HG02759 (cell line): Measurements from ENCODE around the gene SIRT3.
A peak's percentile ranks its signal among the peaks of the same experiment; 100 is the strongest.
"Not testable (repeated sequence)": the region's sequence is repeated elsewhere in the genome, so short reads cannot be mapped to it uniquely, and the experiment has no call there.

ENCODE experiments used
- ATAC-seq: cut with Tn5 transposase; IDR thresholded peaks from one replicate; pipeline ENCODE4 v1.9.1; 2021; ENCODE audit warnings: mild to moderate bottlenecking, moderate library complexity; ENCODE audit not compliant: unreplicated experiment

SIRT3 gene

DNA sequence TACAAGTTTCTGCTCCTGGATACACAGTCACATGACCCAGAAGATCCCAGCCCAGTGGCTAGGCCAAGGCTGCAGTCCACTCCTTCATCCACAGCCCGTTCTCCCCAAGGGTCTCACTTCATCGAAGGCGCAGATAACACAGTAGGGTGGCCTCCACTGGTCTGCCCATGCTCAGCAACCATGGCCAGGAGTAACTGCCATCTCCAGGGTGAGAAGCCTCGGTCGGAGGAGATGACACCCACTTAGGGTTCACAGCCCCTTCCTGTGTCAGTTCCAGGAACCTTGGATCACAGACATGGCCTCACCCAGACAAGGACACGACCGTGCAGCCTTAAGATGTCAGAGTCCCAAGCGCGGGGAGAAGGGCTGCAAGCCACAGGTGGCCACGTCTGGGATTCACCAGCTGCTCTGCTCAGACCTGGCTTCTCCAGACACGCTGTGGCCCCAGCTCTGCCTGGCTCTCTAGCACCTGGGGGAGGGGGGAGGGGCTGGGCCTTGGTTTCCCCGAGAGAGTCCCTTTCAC lies 31.5 kb downstream of the SIRT3 start:
- no peak for ATAC-seq

- no peak for ATAC-seq
Measured at GRCh38 chr11:203945-204586, 32.1 kb downstream of the SIRT3 start.

- no peak for ATAC-seq
Measured at GRCh38 chr11:203056-203944, 32.8 kb downstream of the SIRT3 start.

DNA sequence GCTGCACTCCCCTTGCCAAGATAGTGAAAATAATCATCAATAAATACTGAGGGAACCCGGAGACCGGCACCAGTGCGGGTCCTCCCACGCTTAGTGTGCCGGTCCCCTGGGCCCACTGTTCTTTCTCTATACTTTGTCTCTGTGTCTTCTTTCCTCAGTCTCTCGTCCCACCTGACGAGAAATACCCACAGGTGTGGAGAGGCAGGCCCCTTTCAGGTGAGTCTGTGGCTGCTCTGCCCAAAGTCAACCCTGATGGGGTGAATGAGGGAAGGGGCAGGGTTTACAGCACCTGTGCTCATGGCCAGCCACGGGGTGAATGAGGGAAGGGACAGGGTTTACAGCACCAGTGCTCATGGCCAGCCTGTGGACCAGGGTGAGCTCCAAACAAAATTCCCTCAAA lies 33.7 kb downstream of the SIRT3 start:
- no peak for ATAC-seq

GRCh38 chr11:201966-202365 lies 34.2 kb downstream of the SIRT3 start:
- ATAC-seq, result no peak

- no peak for ATAC-seq
Measured at GRCh38 chr11:200224-201003, 35.7 kb downstream of the SIRT3 start.

GRCh38 chr11:199782-200181 lies 36.4 kb downstream of the SIRT3 start:
- ATAC-seq, result no peak

- no peak for ATAC-seq
Measured at GRCh38 chr11:199004-199581, 37.0 kb downstream of the SIRT3 start.

DNA sequence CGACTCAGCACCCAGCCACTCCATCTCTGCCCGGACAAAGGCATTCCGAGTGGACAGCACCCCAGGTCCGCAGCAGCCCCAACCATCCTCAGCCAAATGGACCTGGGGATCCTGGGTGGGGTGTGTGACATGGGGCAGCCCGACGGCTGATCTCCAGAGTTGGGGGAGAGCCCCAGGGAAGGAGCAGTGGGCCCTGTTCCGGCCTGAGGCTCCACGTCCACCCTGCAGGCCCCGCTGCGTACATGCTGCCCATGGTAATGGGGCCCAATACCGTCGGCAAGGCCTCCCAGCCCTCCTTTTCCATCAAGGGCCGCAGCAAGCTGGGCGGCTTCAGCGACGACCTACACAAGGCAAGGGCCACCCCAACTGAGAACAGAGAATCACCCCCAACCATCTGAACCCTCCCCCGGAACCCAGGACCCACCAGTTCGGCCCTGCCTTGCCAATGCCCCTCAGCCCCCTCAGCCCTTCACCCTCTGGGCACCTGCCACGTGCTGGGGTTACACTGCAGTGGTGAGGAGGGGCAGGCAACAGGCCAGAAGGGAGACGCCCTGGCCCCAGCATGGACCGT lies 37.8 kb downstream of the SIRT3 start:
- ATAC-seq, result no peak

GRCh38 chr11:197741-198235 lies 38.4 kb downstream of the SIRT3 start:
- ATAC-seq, result no peak

- ATAC-seq, result no peak
Measured at GRCh38 chr11:196786-197731, 39.1 kb downstream of the SIRT3 start.

DNA sequence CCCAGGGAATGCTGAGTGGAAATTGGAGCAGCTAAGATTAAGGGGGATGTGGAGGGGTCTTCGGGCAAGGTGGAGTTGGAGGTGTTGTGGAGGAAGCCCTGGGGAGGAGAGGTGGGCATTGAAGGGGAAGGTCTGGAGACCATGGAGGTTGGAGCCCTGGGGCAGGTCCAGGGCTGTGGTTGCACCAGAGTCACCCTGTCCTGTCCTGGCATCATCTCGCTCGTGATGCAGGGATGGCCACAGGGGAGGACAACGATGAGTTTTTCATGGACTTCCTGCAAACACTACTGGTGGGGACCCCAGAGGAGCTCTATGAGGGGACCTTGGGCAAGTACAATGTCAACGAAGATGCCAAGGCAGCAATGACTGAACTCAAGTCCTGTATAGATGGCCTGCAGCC lies 42.7 kb downstream of the SIRT3 start:
- not testable (repeated sequence) for ATAC-seq

- not testable (repeated sequence) for ATAC-seq
Measured at GRCh38 chr11:192674-193128, 43.4 kb downstream of the SIRT3 start, which contains the start of gene SCGB1C1. TSS of gene SCGB1C1 (plus strand) at chr11:193078. CDS start at chr11:193100, 22 bp downstream.

GRCh38 chr11:191490-192478 lies 44.4 kb downstream of the SIRT3 start:
- ATAC-seq, result not testable (repeated sequence)

GRCh38 chr11:190546-190945 lies 45.6 kb downstream of the SIRT3 start:
- not testable (repeated sequence) for ATAC-seq

- ATAC-seq, result peak; percentile 89
Measured at GRCh38 chr11:189843-190311, 46.3 kb downstream of the SIRT3 start.

- ATAC-seq, result not testable (repeated sequence)
Measured at GRCh38 chr11:189200-189783, 46.9 kb downstream of the SIRT3 start.
